GM12878 (cell line): ENCODE data around the gene BPIFB3. TPM values are rescaled to one million over a fixed set of nuclear protein-coding genes. Genes with fewer than 3 reads are reported as not detected.

Experiments used
- ATAC-seq: fragments of 200-7000 bp; cut with Tn5 transposase; 3 replicates; pipeline ENCODE4 v1.9.1; 2020; ENCODE audit warnings: mild to moderate bottlenecking, moderate library complexity
- BruUV-seq: library from RNA; stranded (reverse); fragments of 400-500 nt; replicated peaks from 2 replicates; lab custom pipeline; 2021; lab: Mats Ljungman, UMichigan
- CTCF ChIA-PET: fragments of 300-600 bp; sonication (Branson Sonifier 250); formaldehyde crosslinking; extraction: SDS; loops from one replicate; lab custom pipeline; 2021; ENCODE audit warnings: inconsistent platforms; lab: Yijun Ruan, JAX
- POLR2A ChIA-PET: fragments of 350-600 bp; formaldehyde crosslinking; extraction: SDS; loops from one replicate; lab custom pipeline; 2021; ENCODE audit warnings: inconsistent platforms; lab: Charles Lee
- RAD21 ChIA-PET: fragments of 300-600 bp; sonication (Branson Sonifier 250); formaldehyde crosslinking; loops from one replicate; lab custom pipeline; 2023; ENCODE audit warnings: antibody characterized with exemption; ENCODE audit not compliant: unreplicated experiment; lab: Charles Lee
- SMC1A ChIA-PET: fragments of 300-600 bp; sonication (Branson Sonifier 250); formaldehyde crosslinking; loops from one replicate; lab custom pipeline; 2023; ENCODE audit not compliant: unreplicated experiment, uncharacterized antibody; lab: Charles Lee
- DNase-seq: peaks from one replicate; pipeline ENCODE4 v3.0.0-alpha.2; 2011; ENCODE audit warnings: low read depth, low spot score
- FAIRE-seq: peaks from 3 replicates; lab custom pipeline; 2011; peaks lifted over from hg19 to GRCh38; lab: Jason Lieb, UNC
- H2AFZ ChIP-seq: 2 replicates; pipeline ENCODE4 v1.6.0; 2011; ENCODE audit warnings: low read depth, low read length, control low read depth; ENCODE audit not compliant: control insufficient read depth
- H3K27ac ChIP-seq: 2 replicates; pipeline ENCODE4 v1.5.1; 2011; ENCODE audit warnings: control low read depth; ENCODE audit not compliant: control insufficient read depth, insufficient read depth
- H3K27me3 ChIP-seq, 2 experiments: replicated peaks in 1 of 2; 2 replicates each; pipeline versions ENCODE4 v1.6.0 to v1.6.1; 2011; ENCODE audit warnings: low read length in 1 of 2; ENCODE audit not compliant: control insufficient read depth in 2 of 2, insufficient read depth in 2 of 2
- H3K36me3 ChIP-seq, 2 experiments: 2 replicates each; pipeline ENCODE4 v1.5.1; 2011; ENCODE audit warnings: low read length in 1 of 2; ENCODE audit not compliant: control insufficient read depth in 2 of 2, insufficient read depth in 2 of 2
- H3K4me1 ChIP-seq: 2 replicates; pipeline ENCODE4 v1.6.1; 2011; ENCODE audit warnings: mild to moderate bottlenecking, low read length, moderate library complexity, mixed read lengths; ENCODE audit not compliant: control insufficient read depth, insufficient read depth
- H3K4me2 ChIP-seq: 2 replicates; pipeline ENCODE4 v1.6.0; 2011; ENCODE audit warnings: control low read depth; ENCODE audit not compliant: control insufficient read depth, insufficient read depth
- H3K4me3 ChIP-seq: fragments of 200-600 bp; sonication (generic); 2 replicates; pipeline ENCODE4 v1.5.1; 2016
- H3K79me2 ChIP-seq: 2 replicates; pipeline ENCODE4 v1.6.0; 2011; ENCODE audit warnings: low read length; ENCODE audit not compliant: control insufficient read depth, insufficient read depth
- H3K9ac ChIP-seq: 2 replicates; pipeline ENCODE4 v1.8.0; 2011; ENCODE audit warnings: low read length, control low read depth, mixed read lengths; ENCODE audit not compliant: control insufficient read depth, insufficient read depth
- H3K9me3 ChIP-seq: replicated peaks from 3 replicates; pipeline ENCODE4 v1.5.1; 2011; ENCODE audit warnings: mild to moderate bottlenecking, low read length; ENCODE audit not compliant: control insufficient read depth, insufficient read depth
- H4K20me1 ChIP-seq: 2 replicates; pipeline ENCODE4 v1.6.0; 2011; ENCODE audit not compliant: control insufficient read depth, insufficient read depth
- ASH2L ChIP-seq: fragments of 300-600, 200-600 bp; sonication (generic); IDR thresholded peaks from 2 replicates; pipeline ENCODE4 v1.6.1; 2017; ENCODE audit warnings: low read depth, mild to moderate bottlenecking, borderline replicate concordance
- ESRRA ChIP-seq: IDR thresholded peaks from 2 replicates; pipeline ENCODE4 v1.6.1; 2012; ENCODE audit warnings: mild to moderate bottlenecking, low read length, improper control_type of control experiment
- GABPA ChIP-seq: IDR thresholded peaks from 2 replicates; pipeline ENCODE4 v1.6.1; 2014; ENCODE audit warnings: antibody characterized with exemption, low read depth, mild to moderate bottlenecking, inconsistent platforms
- IKZF1 ChIP-seq: fragments of 450-650 bp; conservative IDR thresholded peaks from 2 replicates; pipeline ENCODE4 v1.6.1; 2017; ENCODE audit warnings: antibody characterized with exemption, mild to moderate bottlenecking
- KDM1A ChIP-seq: fragments of 200-600 bp; sonication (generic); IDR thresholded peaks from 2 replicates; pipeline ENCODE4 v1.6.1; 2016; ENCODE audit warnings: borderline replicate concordance
- NR2C2 ChIP-seq: IDR thresholded peaks from 2 replicates; pipeline ENCODE4 v1.6.1; 2011; ENCODE audit warnings: borderline replicate concordance, low read depth; ENCODE audit not compliant: control insufficient read depth, insufficient read length
- RAD21 ChIP-seq: IDR thresholded peaks from 2 replicates; pipeline ENCODE4 v1.6.1; 2011; ENCODE audit warnings: mild to moderate bottlenecking, low read depth, low read length, moderate library complexity; ENCODE audit not compliant: insufficient read depth
- RAD51 ChIP-seq: fragments of 450-650 bp; IDR thresholded peaks from 2 replicates; pipeline ENCODE4 v1.6.1; 2016; ENCODE audit warnings: moderate library complexity, mild to moderate bottlenecking, inconsistent platforms
- RCOR1 ChIP-seq: conservative IDR thresholded peaks from 2 replicates; pipeline ENCODE4 v1.6.1; 2012; ENCODE audit warnings: low read depth, low read length, improper control_type of control experiment
- SMARCA5 ChIP-seq: fragments of 450-650 bp; IDR thresholded peaks from 2 replicates; pipeline ENCODE4 v1.6.1; 2017; ENCODE audit warnings: mild to moderate bottlenecking
- SRF ChIP-seq, 2 experiments: IDR thresholded peaks; 2 replicates each; pipeline ENCODE4 v1.6.1; 2011; ENCODE audit warnings: low read depth in 2 of 2, low read length in 2 of 2, mild to moderate bottlenecking in 1 of 2, moderate library complexity in 1 of 2
- SUZ12 ChIP-seq: fragments of 200-600 bp; sonication (generic); IDR thresholded peaks from one replicate; pipeline ENCODE4 v1.6.1; 2018; ENCODE audit warnings: antibody characterized with exemption, mild to moderate bottlenecking; ENCODE audit not compliant: unreplicated experiment
- TARDBP ChIP-seq: IDR thresholded peaks from 2 replicates; pipeline ENCODE4 v1.6.1; 2016; ENCODE audit warnings: borderline replicate concordance
- TCF7 ChIP-seq: IDR thresholded peaks from 2 replicates; pipeline ENCODE4 v1.6.1; 2014; ENCODE audit warnings: antibody characterized with exemption, borderline replicate concordance
- YBX1 ChIP-seq: fragments of 450-650 bp; IDR thresholded peaks from 2 replicates; pipeline ENCODE4 v1.6.1; 2016; ENCODE audit warnings: antibody characterized with exemption
- ZNF24 ChIP-seq: fragments of 450-650 bp; IDR thresholded peaks from 2 replicates; pipeline ENCODE4 v1.6.1; 2017; ENCODE audit warnings: antibody characterized with exemption, mild to moderate bottlenecking
- WGBS: methylation state at CpG from one replicate; pipeline ENCODE4 v1.1.6; 2016; ENCODE audit warnings: low lambda C conversion rate; ENCODE audit not compliant: insufficient replicate concordance, insufficient coverage; ENCODE audit errors: missing lambda C conversion rate; 5-methylcytosine and 5-hydroxymethylcytosine counted together
- in situ Hi-C: fragments of 300-500 bp; cut with MboI; formaldehyde crosslinking; loops from 9 replicates; pipeline ENCODE4 v1.14.3; 2018; ENCODE audit warnings: mixed read lengths
- intact Hi-C: fragments of 100-400 bp; cut with micrococcal nuclease; formaldehyde crosslinking; loops from one replicate; pipeline ENCODE4 v1.14.2; 2022; ENCODE audit not compliant: unreplicated experiment
- polyA plus RNA-seq, 11 experiments: library from polyadenylated mRNA; depleted of rRNA in 4 of 11; unstranded in 6 of 11; stranded (reverse) in 5 of 11; fragments of >200 nt; fragmentation: Nextera tagmentation in 4 of 11; fragmentation: Illumina TruSeq in 1 of 11; extraction: Ambion mirVana in 4 of 11; extraction: Trizol in 1 of 11; gene quantifications; 1 replicate in 1 of 11; 2 replicates in 10 of 11; pipeline versions ENCODE4 v1.2.1 to v1.2.3, GENCODE V29; 2011 to 2016; ENCODE audit warnings: inconsistent platforms in 2 of 11, missing spikeins in 2 of 11, low read depth in 1 of 11
- total RNA-seq, 4 experiments: library from RNA; depleted of rRNA in 3 of 4; stranded (reverse); fragments of >200 nt in 3 of 4; fragmentation: Illumina TruSeq in 1 of 4; extraction: Trizol in 1 of 4; gene quantifications; 2 replicates each; pipeline versions ENCODE4 v1.2.1 to v1.2.3, GENCODE V29; 2013 to 2021
- TF ChIP-seq, protein P1 (sequence below): fragments of 450-650 bp; IDR thresholded peaks from 2 replicates; pipeline ENCODE4 v1.6.1; 2017; ENCODE audit warnings: low read depth, mild to moderate bottlenecking, moderate library complexity

Gene BPIFB3
- total and polyA plus RNA-seq, 10 of the 15 experiments (the other 5 are each of a cell fraction or from before 2014, with no cell fraction given) = not detected

DNA sequence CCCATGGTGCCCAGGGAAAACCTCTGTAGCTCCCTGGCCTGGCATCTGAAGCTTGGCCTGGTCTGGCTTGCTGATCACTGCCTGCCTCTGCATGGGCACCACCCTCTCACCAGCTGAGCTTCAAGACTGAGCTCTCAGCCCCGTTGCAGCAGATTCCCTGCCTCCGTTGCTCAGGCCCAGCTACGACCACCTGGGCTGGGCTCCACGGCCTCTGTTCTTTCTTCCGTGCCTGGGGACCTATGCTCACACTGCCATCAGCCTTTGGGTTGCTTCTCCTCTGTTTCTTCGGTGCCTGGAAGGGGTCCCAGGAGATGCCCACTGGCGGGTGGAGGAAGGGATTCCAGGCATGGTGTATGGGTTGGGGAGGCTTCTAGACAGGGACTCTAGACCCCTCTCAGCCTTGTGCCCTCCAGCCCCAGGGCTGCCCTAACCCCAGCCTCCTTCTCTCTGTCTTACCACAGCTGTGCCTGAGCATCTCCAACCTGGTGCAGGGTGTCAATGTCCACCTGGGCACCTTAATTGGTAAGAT is 37.1 kb upstream of the BPIFB3 start:
- ChIA-PET RAD21 (no interaction called here), CTCF (no interaction called here), POLR2A (no interaction called here), SMC1A (no interaction called here)
- Histone ChIP-seq H3K36me3 (no peaks in the 10 kb centered on the region), H3K79me2 (no peaks in the 10 kb centered on the region), H3K4me2 (no peak overlapping the region), H3K9ac (no peak overlapping the region), H3K4me3 (no peak overlapping the region), H3K4me1 (no peaks in the 10 kb centered on the region), H3K27me3 (peaks cover 0 to 1% of the 10 kb centered on the region in 2 experiments; a peak in 2 of 4 replicates), H4K20me1 (no peaks in the 10 kb centered on the region), H3K27ac (no peak overlapping the region), H2AFZ (no peak overlapping the region), H3K9me3 (no peaks in the 10 kb centered on the region)
- ATAC-seq = no peak
- 2% methylated on average over 7 of the region's 7 CpGs for WGBS
- in situ Hi-C loops (no loop called here), intact Hi-C loops (no loop called here)
- FAIRE-seq = no peak
- no peak for DNase-seq
- no peak for TF ChIP-seq GABPA
- no TSS peak for BruUV-seq

DNA sequence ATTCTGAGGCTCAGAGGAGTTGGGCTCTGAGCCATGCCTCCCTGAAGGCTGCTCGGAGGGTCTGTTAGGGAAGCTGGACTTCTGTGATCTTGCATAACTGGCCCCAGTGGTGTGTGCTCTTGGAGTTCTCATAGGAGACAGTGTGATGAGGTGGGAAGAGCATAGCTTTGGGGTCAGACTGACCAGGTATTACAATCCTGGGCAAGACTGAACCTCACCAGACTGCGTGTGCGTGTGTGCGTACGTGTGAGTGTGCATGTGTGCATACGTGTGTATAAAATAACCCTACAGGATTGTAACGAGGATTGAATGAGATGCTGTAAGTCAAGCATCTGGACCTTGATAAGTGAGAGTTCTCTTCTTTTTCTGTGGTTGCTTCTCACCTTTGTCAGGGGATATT is 36.2 kb upstream of the BPIFB3 start:
- FAIRE-seq (no peak), DNase-seq (no peak), ATAC-seq (no peak)
- H3K36me3 ChIP-seq = no peaks in the 10 kb centered on the region
- 14% methylated on average over 7 of the region's 7 CpGs for WGBS
- ChIA-PET SMC1A (no interaction called here), RAD21 (no interaction called here), CTCF (no interaction called here), POLR2A (no interaction called here)
- BruUV-seq = no TSS peak
- in situ Hi-C loops = no loop called here
- no peak overlapping the region for H2AFZ ChIP-seq
- peaks cover 0 to 1% of the 10 kb centered on the region in 2 experiments; a peak in 2 of 4 replicates for H3K27me3 ChIP-seq
- no peak overlapping the region for H3K4me3 ChIP-seq
- H3K4me2 ChIP-seq = no peak overlapping the region
- H3K9ac ChIP-seq = no peak overlapping the region
- H3K79me2 ChIP-seq = no peaks in the 10 kb centered on the region
- intact Hi-C loops = no loop called here
- no peak for TF ChIP-seq YBX1
- TF ChIP-seq, protein P1, sequence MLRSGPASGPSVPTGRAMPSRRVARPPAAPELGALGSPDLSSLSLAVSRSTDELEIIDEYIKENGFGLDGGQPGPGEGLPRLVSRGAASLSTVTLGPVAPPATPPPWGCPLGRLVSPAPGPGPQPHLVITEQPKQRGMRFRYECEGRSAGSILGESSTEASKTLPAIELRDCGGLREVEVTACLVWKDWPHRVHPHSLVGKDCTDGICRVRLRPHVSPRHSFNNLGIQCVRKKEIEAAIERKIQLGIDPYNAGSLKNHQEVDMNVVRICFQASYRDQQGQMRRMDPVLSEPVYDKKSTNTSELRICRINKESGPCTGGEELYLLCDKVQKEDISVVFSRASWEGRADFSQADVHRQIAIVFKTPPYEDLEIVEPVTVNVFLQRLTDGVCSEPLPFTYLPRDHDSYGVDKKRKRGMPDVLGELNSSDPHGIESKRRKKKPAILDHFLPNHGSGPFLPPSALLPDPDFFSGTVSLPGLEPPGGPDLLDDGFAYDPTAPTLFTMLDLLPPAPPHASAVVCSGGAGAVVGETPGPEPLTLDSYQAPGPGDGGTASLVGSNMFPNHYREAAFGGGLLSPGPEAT = no peak
- no peak for TF ChIP-seq NR2C2
- TF ChIP-seq TARDBP = no peak
- TF ChIP-seq ESRRA = no peak
- TF ChIP-seq KDM1A = no peak
- TF ChIP-seq TCF7 = no peak
- no peak for TF ChIP-seq SUZ12
- TF ChIP-seq RAD51 = no peak
- no peak for TF ChIP-seq SRF (IDR thresholded peaks at IDR 0.05; ENCODE audit: low read depth in 2 of 2, low read length in 2 of 2)
- TF ChIP-seq RCOR1 = no peak
- TF ChIP-seq ASH2L = no peak
- no peak for TF ChIP-seq SMARCA5
- TF ChIP-seq RAD21 = no peak
- TF ChIP-seq IKZF1 = no peak
- no peak for TF ChIP-seq ZNF24
- no peaks in the 10 kb centered on the region for H4K20me1 ChIP-seq
- H3K9me3 ChIP-seq = no peaks in the 10 kb centered on the region
- H3K27ac ChIP-seq = no peak overlapping the region
- H3K4me1 ChIP-seq = peaks cover 3% of the 10 kb centered on the region
